GM21390 (cell line): ENCODE measurements around the gene ITM2B.
A peak's percentile ranks its signal among the peaks of the same experiment; 100 is the strongest.

Experiments
- ATAC-seq: cut with Tn5 transposase; IDR thresholded peaks from one replicate; pipeline ENCODE4 v1.9.1; 2021; ENCODE audit not compliant: unreplicated experiment

The ITM2B gene

DNA sequence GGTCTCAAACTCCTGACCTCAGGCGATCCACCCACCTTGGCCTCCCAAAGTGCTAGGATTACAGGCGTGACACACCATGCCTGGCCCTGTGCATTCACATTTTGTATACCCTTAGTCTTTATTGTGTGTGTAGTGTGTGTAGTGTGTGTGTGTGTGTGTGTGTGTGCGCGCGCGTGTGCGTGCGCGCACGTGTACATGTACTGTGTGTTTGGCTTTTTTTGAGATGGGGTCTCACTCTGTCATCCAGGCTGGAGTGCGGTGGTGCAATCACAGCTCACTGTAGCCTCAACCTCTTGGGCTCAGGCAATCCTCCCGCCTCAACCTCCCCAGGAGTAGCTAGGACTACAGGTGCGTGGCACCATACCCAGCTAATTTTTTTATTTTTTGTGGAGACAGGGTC is 22.1 kb downstream of the ITM2B start:
- no peak for ATAC-seq

DNA sequence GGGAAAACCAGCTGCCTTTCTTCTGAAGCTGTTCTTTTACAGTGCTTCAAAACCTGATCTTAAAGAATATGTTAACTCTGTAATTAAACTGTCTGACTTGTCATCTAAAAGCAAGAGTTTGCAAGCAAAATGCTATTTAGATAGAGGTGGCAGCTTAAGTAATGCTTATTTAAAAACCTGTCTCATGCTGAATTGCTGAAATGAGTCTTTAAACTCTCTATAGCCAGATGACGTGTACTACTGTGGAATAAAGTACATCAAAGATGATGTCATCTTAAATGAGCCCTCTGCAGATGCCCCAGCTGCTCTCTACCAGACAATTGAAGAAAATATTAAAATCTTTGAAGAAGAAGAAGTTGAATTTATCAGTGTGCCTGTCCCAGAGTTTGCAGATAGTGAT is 22.9 kb downstream of the ITM2B start:
- ATAC-seq, result no peak

- ATAC-seq, result no peak
Measured at GRCh38 chr13:48258002-48258401, 25.0 kb downstream of the ITM2B start.

- ATAC-seq, result no peak
Measured at GRCh38 chr13:48258430-48258829, 25.4 kb downstream of the ITM2B start.

GRCh38 chr13:48260970-48261369 is 28.0 kb downstream of the ITM2B start:
- no peak for ATAC-seq

- no peak for ATAC-seq
Measured at GRCh38 chr13:48263196-48263595, 30.2 kb downstream of the ITM2B start.

DNA sequence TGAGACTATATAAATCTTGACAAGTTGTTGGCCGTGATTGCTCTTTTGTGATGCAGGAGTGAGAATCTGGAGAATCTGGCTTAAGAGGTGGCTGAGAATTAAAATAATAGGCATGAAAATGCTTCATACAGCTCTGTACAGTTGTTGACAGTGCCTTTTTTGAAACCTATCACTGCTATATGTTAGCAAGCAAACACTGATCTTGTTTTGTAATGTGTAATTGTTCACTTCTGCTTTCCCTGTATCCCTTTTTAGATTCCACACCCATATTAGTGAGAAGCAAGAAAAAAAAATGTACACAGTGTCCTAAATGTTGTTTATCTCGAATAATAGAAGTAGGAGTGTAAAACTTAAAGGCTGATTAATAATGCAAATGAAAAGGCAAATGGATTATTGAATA is 31.1 kb downstream of the ITM2B start:
- ATAC-seq, result no peak

DNA sequence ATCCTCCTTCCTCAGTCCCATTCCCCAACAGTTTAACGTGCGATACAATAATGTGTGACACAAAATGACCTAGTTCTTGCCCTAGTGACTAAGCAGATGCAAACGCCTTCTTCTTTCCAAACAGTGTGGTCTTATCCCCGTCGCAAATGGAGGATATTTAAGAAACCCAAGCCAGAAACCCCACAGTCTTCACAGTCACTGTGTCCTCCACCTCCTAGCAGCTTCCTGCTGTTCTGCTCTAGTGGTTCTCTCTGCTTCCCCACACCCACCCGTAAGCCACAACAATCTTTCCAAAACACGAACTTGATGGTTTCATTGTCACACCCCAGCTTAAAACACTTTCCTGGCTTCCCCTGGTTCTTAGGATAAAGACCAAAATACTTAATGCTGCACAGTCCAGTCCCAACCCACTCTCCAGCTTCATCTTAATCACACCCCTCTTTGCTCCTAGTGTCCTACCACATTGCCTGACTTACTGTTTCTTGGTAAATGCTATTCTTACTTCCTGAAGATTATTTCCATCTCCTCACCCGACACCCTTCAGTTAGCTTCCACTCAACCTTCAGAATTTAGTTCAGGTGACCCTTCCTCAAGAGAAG is 32.3 kb downstream of the ITM2B start:
- peak; percentile 78 for ATAC-seq

GRCh38 chr13:48266150-48266549 is 33.1 kb downstream of the ITM2B start:
- no peak for ATAC-seq

DNA sequence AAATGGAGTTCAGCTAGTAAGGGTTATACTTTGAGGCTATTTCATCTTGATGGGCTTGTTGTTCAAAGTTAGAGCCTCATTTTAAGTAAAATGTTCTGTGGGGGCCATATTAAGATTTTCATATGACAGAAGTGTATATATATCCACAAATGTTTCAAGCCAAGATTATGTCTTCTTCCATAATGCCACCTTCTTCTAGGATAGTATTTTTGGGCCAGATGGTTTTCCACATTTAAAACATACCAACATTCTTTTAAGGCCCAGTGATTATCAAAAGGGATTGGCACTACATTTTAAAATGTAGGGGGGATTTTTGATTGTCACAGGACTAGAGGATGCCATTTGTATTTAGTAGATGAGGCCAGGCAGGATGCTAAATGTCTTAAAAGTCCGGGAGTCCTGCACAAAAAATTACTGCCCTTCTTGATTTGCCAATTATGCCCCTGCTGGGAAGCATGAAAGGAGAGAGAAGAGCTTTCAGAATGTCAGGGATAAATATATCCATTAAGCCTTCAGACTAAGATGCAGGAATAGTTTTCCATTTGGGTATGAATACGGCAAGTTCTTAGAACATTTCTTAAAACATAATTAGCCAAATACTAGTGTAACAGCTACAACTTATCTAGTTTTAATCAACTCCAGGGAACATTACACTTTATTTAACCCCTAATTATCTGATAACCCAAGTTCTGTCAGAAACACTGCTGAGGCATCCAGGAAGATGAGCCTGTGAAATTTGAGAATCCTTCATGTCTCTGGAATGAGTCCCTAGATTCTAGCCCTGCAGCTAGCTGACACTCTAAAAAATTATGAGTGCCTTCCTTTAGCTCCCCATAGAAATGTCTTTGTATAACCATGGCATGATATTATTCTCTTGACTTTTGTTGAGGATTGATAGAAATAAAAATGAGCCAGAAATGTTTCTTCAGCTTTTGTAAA is 34.0 kb downstream of the ITM2B start:
- ATAC-seq, result no peak

DNA sequence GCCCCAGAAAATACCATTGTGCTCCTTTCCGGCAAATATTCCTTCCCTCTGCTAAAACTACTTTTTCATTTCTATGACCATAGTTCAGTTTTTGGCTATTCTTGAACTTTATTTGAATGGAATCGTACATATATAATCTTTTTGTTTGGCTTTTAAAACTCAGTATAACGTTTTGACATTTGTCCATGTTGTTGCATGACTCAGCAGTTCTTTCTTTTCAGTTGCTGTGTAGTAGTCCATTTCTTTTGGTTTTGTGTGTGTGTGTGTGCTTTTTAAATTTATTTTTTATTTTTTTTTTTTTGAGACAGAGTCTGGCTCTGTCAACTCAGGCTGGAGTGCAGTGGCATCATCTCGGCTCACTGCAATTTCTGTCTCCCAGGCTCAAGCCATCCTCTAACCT is 35.0 kb downstream of the ITM2B start:
- ATAC-seq, result no peak

DNA sequence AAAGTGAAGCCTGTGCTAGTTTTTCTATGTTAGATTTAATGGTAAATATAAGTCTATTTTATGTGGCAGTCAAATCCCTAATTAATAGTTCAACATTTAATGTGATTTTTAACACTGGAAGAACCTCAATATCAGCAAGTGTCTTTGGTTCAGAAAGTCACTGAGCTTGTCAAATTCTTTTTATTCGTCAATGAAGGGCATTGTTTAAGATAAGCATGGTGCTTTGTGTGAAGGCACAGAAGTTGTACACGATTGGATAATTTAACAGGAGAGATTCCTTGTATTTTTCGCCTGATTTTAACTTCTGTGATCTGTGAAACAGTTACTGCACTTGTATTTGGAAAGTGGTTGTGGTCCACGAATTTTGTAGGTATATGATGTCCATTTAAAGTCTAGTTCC is 40.3 kb downstream of the ITM2B start:
- ATAC-seq, result no peak

- ATAC-seq, result no peak
Measured at GRCh38 chr13:48275507-48275906, 42.5 kb downstream of the ITM2B start.

DNA sequence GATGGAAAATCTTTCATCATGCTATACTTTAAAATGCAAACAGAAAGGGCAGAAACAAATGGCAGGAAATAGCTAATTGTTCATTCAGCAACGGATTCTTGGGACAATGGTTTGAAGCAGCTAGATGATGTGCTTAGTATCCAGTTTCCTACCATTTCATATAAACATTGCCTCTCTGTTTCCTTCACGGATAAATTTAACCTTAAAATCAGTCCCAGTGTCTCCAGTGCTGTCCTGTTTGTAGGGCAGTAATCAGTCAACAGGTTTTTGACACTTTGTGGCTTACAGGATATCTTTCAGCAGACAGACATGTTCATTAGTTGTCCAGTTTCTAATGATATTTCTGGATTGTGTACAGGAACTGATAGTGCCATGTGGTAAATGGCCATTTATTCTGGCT is 45.8 kb downstream of the ITM2B start:
- ATAC-seq, result no peak

- ATAC-seq, result no peak
Measured at GRCh38 chr13:48281556-48281955, 48.5 kb downstream of the ITM2B start.

GRCh38 chr13:48291730-48292129 is 58.7 kb downstream of the ITM2B start:
- ATAC-seq, result no peak

- no peak for ATAC-seq
Measured at GRCh38 chr13:48292650-48293049, 59.6 kb downstream of the ITM2B start.

DNA sequence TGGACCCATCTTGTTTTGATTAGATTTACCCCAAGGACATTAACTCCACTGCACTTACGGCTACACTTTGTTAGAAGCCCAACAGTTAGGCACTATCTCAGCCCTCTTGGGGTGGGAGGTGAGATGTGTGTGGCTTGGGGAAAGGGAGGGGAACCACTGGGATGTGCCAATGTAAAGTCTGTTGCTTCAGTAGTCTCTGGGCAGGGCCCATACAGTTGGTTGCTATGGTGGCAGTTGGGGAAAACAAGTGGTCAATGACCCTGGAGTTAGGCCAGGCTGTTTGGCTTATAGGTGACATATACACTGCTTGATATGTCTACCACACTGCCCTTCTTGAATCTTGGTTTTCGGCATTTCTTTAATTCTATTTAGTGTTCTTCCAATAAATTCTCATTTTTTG is 61.6 kb downstream of the ITM2B start:
- ATAC-seq, result no peak

DNA sequence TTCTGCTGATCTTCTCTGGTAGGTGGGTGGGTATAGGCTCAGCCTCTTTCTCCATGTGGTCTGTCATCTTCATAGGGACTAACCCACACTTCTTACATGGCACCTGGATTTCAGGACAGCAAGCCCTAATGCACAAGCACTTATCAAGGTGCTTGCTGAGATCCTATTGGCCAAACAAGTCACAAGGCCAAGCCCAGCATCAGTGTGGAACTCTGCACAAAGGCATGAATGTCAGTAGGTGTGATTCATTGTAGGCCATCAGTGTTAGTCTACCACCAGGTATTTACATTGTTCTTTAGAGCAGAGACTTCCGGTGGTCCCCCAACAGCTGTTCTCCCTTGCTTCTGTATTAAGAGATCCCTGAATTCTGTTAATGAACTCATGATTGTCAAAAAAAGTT is 62.3 kb downstream of the ITM2B start:
- no peak for ATAC-seq

DNA sequence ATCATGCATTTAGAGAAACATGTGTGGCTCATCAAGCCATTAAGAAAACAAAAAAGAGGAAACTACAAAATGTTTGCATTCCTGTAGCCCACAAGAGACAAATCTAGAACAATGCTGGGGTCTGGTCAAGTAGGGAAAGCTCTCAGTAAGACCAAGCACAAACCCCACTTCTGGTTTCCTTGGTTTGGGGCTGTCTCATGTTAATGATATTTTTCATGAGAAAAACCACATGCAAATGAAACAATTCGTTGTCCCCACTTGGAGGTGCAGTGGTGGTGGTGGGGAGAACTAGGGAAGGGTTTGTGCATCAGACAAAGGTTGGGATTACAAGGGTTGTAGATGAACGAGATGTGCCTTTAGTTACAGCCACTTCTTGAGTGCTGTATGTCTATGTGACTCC is 63.5 kb downstream of the ITM2B start:
- ATAC-seq, result no peak

GRCh38 chr13:48297131-48297786 is 64.3 kb downstream of the ITM2B start:
- no peak for ATAC-seq

- ATAC-seq, result no peak
Measured at GRCh38 chr13:48299591-48299990, 66.6 kb downstream of the ITM2B start.
